OCI-LY3 (cell line): ENCODE measurements around the gene ROBO1.

Experiments used
- H2AFZ ChIP-seq: fragments of 200-600, 300-600 bp; shearing (Covaris generic); 2 replicates; pipeline ENCODE4 v1.6.0; 2014; ENCODE audit warnings: antibody characterized with exemption, low read depth, low read length
- H3K27ac ChIP-seq: fragments of 200-600, 300-600 bp; sonication (generic); 2 replicates; pipeline ENCODE4 v1.5.1; 2014; ENCODE audit warnings: mild to moderate bottlenecking, low read length, moderate library complexity, mixed read lengths
- H3K27me3 ChIP-seq: fragments of 200-600, 300-600 bp; sonication (generic); 2 replicates; pipeline ENCODE4 v1.6.1; 2014; ENCODE audit warnings: low read depth, low read length, mixed read lengths
- H3K36me3 ChIP-seq: fragments of 200-600, 300-600 bp; sonication (generic); replicated peaks from 2 replicates; pipeline ENCODE3; 2014; ENCODE audit warnings: low read depth, low read length, mixed read lengths
- H3K4me1 ChIP-seq: fragments of 300-600, 200-600 bp; sonication (generic); 2 replicates; pipeline ENCODE4 v1.6.1; 2014; ENCODE audit warnings: low read length, mixed read lengths
- H3K4me2 ChIP-seq: fragments of 200-600, 300-600 bp; sonication (generic); 2 replicates; pipeline ENCODE4 v1.6.1; 2014; ENCODE audit warnings: low read length, mixed read lengths
- H3K4me3 ChIP-seq: fragments of 300-600, 200-600 bp; sonication (generic); 2 replicates; pipeline ENCODE4 v1.5.1; 2014; ENCODE audit warnings: antibody characterized with exemption, mild to moderate bottlenecking, low read length, moderate library complexity
- H3K79me2 ChIP-seq: fragments of 300-600, 200-600 bp; shearing (Covaris generic); 2 replicates; pipeline ENCODE4 v1.6.1; 2014; ENCODE audit warnings: mild to moderate bottlenecking, low read length, mixed read lengths
- H3K9ac ChIP-seq: fragments of 300-600, 200-600 bp; shearing (Covaris generic); 2 replicates; pipeline ENCODE4 v1.6.0; 2014; ENCODE audit warnings: mild to moderate bottlenecking, low read length, moderate library complexity
- H3K9me3 ChIP-seq: fragments of 200-600, 300-600 bp; shearing (Covaris generic); 2 replicates; pipeline ENCODE4 v1.6.1; 2014; ENCODE audit warnings: low read length, mixed read lengths; ENCODE audit not compliant: insufficient read depth
- H4K20me1 ChIP-seq: fragments of 200-600, 300-600 bp; sonication (generic); 2 replicates; pipeline ENCODE4 v1.6.1; 2016; ENCODE audit warnings: low read length, mixed read lengths; ENCODE audit not compliant: insufficient read depth
- EZH2phosphoT487 ChIP-seq: fragments of 200-600 bp; shearing (Covaris generic); IDR thresholded peaks from 2 replicates; pipeline ENCODE4 v1.6.1; 2018; ENCODE audit warnings: antibody characterized with exemption, mixed run types, low read depth
- TF ChIP-seq, protein P1 (sequence below): fragments of 200-600, 300-600 bp; sonication (generic); IDR thresholded peaks from 2 replicates; pipeline ENCODE4 v1.5.1; 2014; ENCODE audit warnings: antibody characterized with exemption, low read length, low read depth

ROBO1 gene

DNA sequence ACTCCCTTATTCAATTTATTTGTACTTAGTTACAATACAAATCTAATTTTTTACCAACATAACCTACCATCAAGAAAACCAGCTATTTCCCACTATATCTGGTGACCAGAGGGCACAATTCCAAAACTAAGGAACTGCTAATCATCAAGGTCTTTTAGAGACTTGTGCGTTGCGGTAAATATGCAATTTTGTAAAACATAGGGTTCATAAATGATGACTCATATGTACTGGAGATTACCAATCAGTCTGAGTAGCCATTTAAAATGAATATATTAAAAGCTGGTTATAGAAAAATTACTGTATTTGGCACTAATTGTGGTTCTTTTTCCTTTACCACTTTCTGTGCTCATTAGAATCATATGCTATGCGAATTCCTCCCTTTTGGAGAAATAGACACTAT, 859.6 kb downstream of the ROBO1 start:
- Histone ChIP-seq H2AFZ (no peak overlapping the region), H3K4me1 (no peaks in the 10 kb centered on the region), H3K4me3 (no peak overlapping the region), H4K20me1 (no peaks in the 10 kb centered on the region), H3K36me3 (no peaks in the 10 kb centered on the region), H3K79me2 (no peaks in the 10 kb centered on the region), H3K4me2 (no peak overlapping the region), H3K27me3 (no peaks in the 10 kb centered on the region), H3K9ac (no peak overlapping the region), H3K27ac (no peak overlapping the region), H3K9me3 (no peaks in the 10 kb centered on the region)
- TF ChIP-seq, protein P1, sequence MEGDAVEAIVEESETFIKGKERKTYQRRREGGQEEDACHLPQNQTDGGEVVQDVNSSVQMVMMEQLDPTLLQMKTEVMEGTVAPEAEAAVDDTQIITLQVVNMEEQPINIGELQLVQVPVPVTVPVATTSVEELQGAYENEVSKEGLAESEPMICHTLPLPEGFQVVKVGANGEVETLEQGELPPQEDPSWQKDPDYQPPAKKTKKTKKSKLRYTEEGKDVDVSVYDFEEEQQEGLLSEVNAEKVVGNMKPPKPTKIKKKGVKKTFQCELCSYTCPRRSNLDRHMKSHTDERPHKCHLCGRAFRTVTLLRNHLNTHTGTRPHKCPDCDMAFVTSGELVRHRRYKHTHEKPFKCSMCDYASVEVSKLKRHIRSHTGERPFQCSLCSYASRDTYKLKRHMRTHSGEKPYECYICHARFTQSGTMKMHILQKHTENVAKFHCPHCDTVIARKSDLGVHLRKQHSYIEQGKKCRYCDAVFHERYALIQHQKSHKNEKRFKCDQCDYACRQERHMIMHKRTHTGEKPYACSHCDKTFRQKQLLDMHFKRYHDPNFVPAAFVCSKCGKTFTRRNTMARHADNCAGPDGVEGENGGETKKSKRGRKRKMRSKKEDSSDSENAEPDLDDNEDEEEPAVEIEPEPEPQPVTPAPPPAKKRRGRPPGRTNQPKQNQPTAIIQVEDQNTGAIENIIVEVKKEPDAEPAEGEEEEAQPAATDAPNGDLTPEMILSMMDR, result no peak
- no peak for TF ChIP-seq EZH2phosphoT487

- Histone ChIP-seq H3K4me2 (no peak overlapping the region), H3K9me3 (no peaks in the 10 kb centered on the region)
- TF ChIP-seq, protein P1, result no peak
- TF ChIP-seq EZH2phosphoT487, result no peak
These were observed 860.4 kb downstream of the ROBO1 start for GRCh38 chr3:78907367-78907766.

DNA sequence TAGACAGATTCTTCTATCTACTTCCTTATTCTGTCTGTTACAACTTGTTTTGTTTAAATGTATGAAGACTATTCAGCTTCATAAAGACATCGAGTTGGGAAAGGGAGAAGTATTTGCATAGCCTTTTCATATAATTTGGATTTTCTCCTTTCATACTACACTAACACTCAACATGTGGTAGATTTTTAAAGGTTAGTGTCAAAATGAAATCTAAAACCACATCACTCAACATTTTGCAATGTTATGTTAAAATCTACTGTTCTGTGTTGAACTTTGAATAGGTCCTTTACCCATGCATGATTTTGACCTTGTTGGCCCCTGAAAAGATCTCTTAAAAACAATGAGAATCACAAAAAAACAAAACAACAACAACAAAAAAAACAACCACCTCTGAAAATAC, 860.9 kb downstream of the ROBO1 start:
- no peak overlapping the region for H3K4me2 ChIP-seq

More at GRCh38 chr3:78907367-78907766, 860.4 kb downstream of the ROBO1 start:
- Histone ChIP-seq H3K36me3 (no peaks in the 10 kb centered on the region), H3K4me3 (no peak overlapping the region), H3K27me3 (no peaks in the 10 kb centered on the region), H2AFZ (no peak overlapping the region), H3K79me2 (no peaks in the 10 kb centered on the region), H3K4me1 (no peaks in the 10 kb centered on the region), H4K20me1 (no peaks in the 10 kb centered on the region), H3K27ac (no peak overlapping the region), H3K9ac (no peak overlapping the region)

GRCh38 chr3:78906245-78906644, 861.6 kb downstream of the ROBO1 start:
- H3K4me1 ChIP-seq, result no peaks in the 10 kb centered on the region
- TF ChIP-seq, protein P1, result no peak
- TF ChIP-seq EZH2phosphoT487, result no peak
- no peak overlapping the region for H3K4me2 ChIP-seq
- H3K27me3 ChIP-seq, result no peaks in the 10 kb centered on the region
- no peaks in the 10 kb centered on the region for H4K20me1 ChIP-seq
- H2AFZ ChIP-seq, result no peak overlapping the region
- no peaks in the 10 kb centered on the region for H3K36me3 ChIP-seq
- no peak overlapping the region for H3K27ac ChIP-seq
- no peaks in the 10 kb centered on the region for H3K9me3 ChIP-seq
- H3K9ac ChIP-seq, result no peak overlapping the region
- no peak overlapping the region for H3K4me3 ChIP-seq
- H3K79me2 ChIP-seq, result no peaks in the 10 kb centered on the region

More for the DNA sequence above, 860.9 kb downstream of the ROBO1 start:
- H3K4me1 ChIP-seq, result no peaks in the 10 kb centered on the region
- H3K27ac ChIP-seq, result no peak overlapping the region
- H2AFZ ChIP-seq, result no peak overlapping the region
- H3K27me3 ChIP-seq, result no peaks in the 10 kb centered on the region
- no peak overlapping the region for H3K4me3 ChIP-seq
- TF ChIP-seq EZH2phosphoT487, result no peak
- TF ChIP-seq, protein P1, result no peak
- no peak overlapping the region for H3K9ac ChIP-seq
- H3K36me3 ChIP-seq, result no peaks in the 10 kb centered on the region
- no peaks in the 10 kb centered on the region for H3K79me2 ChIP-seq
- H4K20me1 ChIP-seq, result no peaks in the 10 kb centered on the region
- no peaks in the 10 kb centered on the region for H3K9me3 ChIP-seq
